ENCODE results near the gene PLXNB2.

The PLXNB2 gene

DNA sequence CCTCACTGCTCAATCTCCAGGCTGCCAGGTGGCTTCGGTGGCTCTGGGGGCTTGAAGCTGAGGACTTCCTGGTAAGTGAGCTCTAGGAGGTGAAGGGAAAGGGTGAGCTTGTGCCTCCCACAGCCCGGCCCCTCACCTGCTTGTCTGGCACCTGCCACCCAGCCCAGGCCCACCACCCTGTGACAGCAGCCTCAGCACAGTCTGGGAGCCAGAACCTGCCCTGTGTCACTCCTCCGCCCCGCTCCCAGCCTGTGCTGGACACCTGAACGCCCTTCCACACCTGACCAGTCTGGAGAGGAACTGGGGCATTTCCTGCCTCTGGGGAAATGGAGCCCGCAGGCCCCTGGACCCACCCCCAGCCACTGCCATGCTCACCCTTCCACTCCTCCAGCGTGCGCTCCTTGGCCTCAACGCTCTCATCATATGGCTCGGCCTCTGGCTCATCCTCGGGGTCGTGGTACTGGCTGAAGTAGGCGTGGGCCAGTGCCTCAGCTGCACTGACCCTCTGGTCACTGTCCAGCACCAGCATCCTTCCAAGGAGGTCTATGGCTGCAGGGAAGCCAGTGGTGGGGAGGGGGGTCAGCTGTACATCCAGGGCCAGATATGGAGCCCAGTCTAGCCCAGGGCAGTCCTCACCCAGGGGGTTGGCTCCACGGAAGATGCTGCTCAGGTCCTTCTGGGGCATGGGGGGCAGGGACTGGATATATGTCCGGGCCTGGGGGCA, 42.3 kb downstream of the PLXNB2 start:
- H3K4me3 ChIP-seq (ENCODE audit: low read depth, low read length): no peak overlapping the region
- TF ChIP-seq, protein P1, sequence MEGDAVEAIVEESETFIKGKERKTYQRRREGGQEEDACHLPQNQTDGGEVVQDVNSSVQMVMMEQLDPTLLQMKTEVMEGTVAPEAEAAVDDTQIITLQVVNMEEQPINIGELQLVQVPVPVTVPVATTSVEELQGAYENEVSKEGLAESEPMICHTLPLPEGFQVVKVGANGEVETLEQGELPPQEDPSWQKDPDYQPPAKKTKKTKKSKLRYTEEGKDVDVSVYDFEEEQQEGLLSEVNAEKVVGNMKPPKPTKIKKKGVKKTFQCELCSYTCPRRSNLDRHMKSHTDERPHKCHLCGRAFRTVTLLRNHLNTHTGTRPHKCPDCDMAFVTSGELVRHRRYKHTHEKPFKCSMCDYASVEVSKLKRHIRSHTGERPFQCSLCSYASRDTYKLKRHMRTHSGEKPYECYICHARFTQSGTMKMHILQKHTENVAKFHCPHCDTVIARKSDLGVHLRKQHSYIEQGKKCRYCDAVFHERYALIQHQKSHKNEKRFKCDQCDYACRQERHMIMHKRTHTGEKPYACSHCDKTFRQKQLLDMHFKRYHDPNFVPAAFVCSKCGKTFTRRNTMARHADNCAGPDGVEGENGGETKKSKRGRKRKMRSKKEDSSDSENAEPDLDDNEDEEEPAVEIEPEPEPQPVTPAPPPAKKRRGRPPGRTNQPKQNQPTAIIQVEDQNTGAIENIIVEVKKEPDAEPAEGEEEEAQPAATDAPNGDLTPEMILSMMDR (IDR thresholded peaks at IDR 0.05; ENCODE audit: borderline replicate concordance, insufficient read depth, low read depth, low read length): no peak

DNA sequence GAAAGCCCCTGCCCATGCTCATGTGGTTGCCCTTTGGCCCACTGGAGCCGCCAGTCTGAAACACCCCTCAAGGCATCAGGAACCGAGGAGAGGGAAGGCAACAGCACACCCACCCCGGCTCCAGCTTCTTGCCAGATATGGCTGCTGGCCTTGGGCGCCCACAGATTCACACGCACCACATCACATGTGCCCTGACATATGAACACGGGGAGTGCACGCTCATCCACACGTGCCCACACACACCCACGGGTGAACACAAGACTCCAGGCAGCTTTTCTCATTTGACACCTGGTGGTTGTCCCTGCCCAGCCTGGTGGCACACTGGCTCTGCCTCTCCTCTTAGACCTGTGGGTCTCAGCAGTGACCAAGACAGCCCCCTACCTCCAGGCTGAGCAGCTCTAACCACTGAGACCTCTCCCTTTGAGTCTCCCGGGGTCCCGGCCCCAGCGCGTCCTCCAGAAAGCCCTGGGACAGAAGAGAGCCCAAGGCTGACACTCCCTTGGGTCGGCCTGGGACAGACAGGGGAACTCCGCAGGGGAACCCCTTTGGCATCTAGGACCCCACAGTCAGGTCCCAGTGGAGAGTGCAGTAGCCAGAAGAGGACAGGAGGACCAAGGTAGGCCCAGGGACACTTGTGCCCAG, 43.2 kb downstream of the PLXNB2 start:
- H3K4me3 ChIP-seq (ENCODE audit: low read depth, low read length): no peak overlapping the region
- TF ChIP-seq, protein P1 (IDR thresholded peaks at IDR 0.05; ENCODE audit: borderline replicate concordance, insufficient read depth, low read depth, low read length): no peak

DNA sequence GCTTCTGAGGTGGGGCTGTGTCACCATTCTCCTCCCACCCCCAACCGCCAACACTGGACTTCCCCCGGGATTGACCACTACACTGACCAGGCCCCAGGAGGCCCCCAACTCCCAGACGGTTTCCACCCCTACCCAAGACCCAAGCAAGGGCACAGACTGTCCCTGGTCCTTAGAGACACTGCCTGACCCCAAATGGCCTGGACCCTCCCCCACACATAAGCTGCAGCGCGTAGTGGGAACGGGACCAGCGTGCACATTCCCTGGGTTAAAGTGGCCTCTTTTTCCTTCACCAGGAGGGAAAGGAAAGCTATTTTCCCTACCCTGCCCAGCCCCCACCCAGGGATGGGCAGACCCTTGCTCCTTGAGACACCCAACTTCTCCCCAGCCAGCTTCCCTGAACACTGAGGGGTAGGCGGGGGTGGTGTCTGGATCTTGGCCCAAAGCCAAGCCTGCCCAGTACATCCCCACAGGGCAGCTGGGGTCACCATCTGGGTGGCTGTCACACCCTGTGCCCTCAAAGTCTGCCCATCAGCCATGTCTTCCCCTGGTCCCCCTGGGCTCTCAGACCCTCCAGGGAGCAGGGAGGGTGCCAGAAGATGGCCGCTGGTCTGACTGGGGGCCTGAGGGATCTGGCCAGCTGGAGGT, 44.4 kb downstream of the PLXNB2 start:
- no peak overlapping the region for H3K4me3 ChIP-seq (ENCODE audit: low read depth, low read length)
- TF ChIP-seq, protein P1 (IDR thresholded peaks at IDR 0.05; ENCODE audit: borderline replicate concordance, insufficient read depth, low read depth, low read length): no peak

DNA sequence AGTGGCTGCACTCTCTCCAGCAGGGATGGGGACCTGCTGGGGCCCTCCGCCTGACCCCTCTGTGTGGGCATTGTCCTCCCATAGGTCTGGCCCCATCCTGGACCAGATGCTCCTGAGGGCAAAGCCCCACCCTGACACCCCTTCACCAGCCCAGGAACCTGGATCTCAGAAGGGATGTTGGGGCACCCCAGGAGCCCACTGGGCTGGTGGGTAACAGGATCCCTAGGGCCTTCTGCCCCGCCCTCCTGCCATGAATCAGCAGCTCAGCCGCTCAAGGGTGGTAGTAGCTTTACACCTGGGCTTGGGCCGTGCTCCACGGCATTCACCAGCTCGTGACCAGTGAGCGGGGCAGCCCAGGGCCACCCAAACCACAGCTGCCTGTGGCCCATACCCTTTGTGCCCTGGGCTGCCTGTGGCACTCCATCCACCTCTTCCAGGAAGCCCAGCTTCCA, 45.0 kb downstream of the PLXNB2 start:
- H3K4me3 ChIP-seq (ENCODE audit: low read depth, low read length): no peak overlapping the region
- TF ChIP-seq, protein P1 (IDR thresholded peaks at IDR 0.05; ENCODE audit: borderline replicate concordance, insufficient read depth, low read depth, low read length): no peak

GRCh38 chr22:50261615-50262459, 45.6 kb downstream of the PLXNB2 start, which contains the start of gene MAPK12:
TSS of gene MAPK12 (minus strand) at chr22:50261683. CDS start at chr22:50261509, 174 bp downstream.
- peak within 1 kb of the TSS; percentile 77 for H3K4me3 ChIP-seq (ENCODE audit: low read depth, low read length)
- TF ChIP-seq, protein P1 (IDR thresholded peaks at IDR 0.05; ENCODE audit: borderline replicate concordance, insufficient read depth, low read depth, low read length): no peak

DNA sequence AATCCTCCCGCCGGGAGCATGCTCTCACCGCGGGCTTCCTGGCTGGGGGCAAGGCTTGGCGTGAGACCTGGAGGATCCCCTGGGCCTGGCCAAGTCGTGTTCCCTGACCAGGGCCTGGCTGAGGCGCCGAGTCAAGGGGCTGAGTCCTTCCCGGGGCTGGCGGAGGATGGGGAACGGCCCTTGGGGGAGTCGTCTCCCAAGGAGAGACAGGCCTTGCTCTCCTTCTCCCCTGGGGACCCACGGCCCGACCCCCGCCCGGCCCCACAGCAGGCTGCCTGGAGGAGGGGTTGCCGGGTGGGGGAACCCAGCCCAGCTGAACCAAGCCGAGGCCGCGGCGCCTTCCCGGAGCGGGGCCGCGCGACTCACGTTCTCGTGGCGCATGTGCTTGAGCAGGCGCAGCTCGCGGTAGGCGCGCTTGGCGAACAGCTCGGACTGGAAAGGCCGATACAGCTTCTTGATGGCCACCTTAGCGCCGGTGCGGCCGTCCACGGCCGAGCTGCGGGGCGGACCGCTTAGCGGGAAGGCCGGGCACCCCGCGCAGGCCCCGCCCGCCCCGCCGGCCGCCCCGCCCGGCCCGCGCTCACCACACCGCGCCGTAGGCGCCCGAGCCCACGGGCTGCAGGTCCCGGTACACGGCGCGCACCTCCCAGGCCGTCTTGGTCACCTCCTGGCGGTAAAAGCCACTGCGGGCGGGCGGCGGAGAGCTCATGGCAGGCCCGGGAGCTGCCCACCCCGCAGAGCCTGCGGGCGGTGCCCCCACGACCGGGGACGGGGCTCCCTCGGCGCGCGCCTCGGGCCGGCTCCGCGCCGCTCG, 46.4 kb downstream of the PLXNB2 start:
- peak overlapping the region; percentile 77 for H3K4me3 ChIP-seq (ENCODE audit: low read depth, low read length)

More for the DNA sequence above, 46.4 kb downstream of the PLXNB2 start:
- TF ChIP-seq, protein P1 (IDR thresholded peaks at IDR 0.05; ENCODE audit: borderline replicate concordance, insufficient read depth, low read depth, low read length): no peak
